CD4-positive, alpha-beta T cell treated with Interleukin-10 for 1 hour (primary cell): ENCODE measurements around the gene NOD2.

Source experiments
- DNase-seq: peaks from one replicate; pipeline ENCODE4 v3.0.0-alpha.2; 2020

Gene NOD2

GRCh38 chr16:50671644-50672260 is 21.7 kb upstream of the NOD2 start:
- DNase-seq = peak; percentile 73

- DNase-seq = no peak
These were observed 19.7 kb upstream of the NOD2 start for GRCh38 chr16:50673496-50674275.

- no peak for DNase-seq
These were observed 18.6 kb upstream of the NOD2 start for GRCh38 chr16:50674831-50675230.

- DNase-seq = no peak
These were observed 17.5 kb upstream of the NOD2 start for GRCh38 chr16:50675686-50676610.

- no peak for DNase-seq
These were observed 16.7 kb upstream of the NOD2 start for GRCh38 chr16:50676684-50677225.

GRCh38 chr16:50677351-50677750 is 16.1 kb upstream of the NOD2 start:
- DNase-seq = no peak

- no peak for DNase-seq
These were observed 14.9 kb upstream of the NOD2 start for GRCh38 chr16:50678531-50678930.

- no peak for DNase-seq
These were observed 14.1 kb upstream of the NOD2 start for GRCh38 chr16:50679266-50679665.

GRCh38 chr16:50679676-50680555 is 13.5 kb upstream of the NOD2 start:
- no peak for DNase-seq

- no peak for DNase-seq
These were observed 12.9 kb upstream of the NOD2 start for GRCh38 chr16:50680556-50680893.

- DNase-seq = peak; percentile 82
These were observed 12.2 kb upstream of the NOD2 start, which contains the start of gene SNX20 for GRCh38 chr16:50681021-50681885. TSS of gene SNX20 (minus strand) at chr16:50681312. CDS start at chr16:50677526, 3,786 bp downstream.

- DNase-seq = peak; percentile 75
These were observed 9.6 kb upstream of the NOD2 start for GRCh38 chr16:50683689-50684374.

GRCh38 chr16:50684823-50685461 is 8.5 kb upstream of the NOD2 start:
- peak; percentile 54 for DNase-seq

- DNase-seq = peak; percentile 31
These were observed 7.8 kb upstream of the NOD2 start for GRCh38 chr16:50685462-50686063.

GRCh38 chr16:50688083-50688482 is 5.3 kb upstream of the NOD2 start:
- DNase-seq = no peak

- DNase-seq = no peak
These were observed 4.5 kb upstream of the NOD2 start for GRCh38 chr16:50688867-50689266.

- no peak for DNase-seq
These were observed 3.2 kb upstream of the NOD2 start for GRCh38 chr16:50690177-50690576.

- no peak for DNase-seq
These were observed 785 bp upstream of the NOD2 start for GRCh38 chr16:50692644-50692998.

- DNase-seq = no peak
These were observed 800 bp downstream of the NOD2 start for GRCh38 chr16:50694206-50694605.
